SKM-1 (cell line): ENCODE measurements around the gene MORN5.

Experiments
- DNase-seq: peaks from one replicate; lab custom pipeline; 2025; ENCODE audit not compliant: unreplicated experiment; lab: John Stamatoyannopoulos, UW

Gene MORN5

GRCh38 chr9:122124528-122124927 lies 35.2 kb upstream of the MORN5 start:
- no peak for DNase-seq

- peak; percentile 58 for DNase-seq
Observed at GRCh38 chr9:122125158-122125508, 34.6 kb upstream of the MORN5 start.

DNA sequence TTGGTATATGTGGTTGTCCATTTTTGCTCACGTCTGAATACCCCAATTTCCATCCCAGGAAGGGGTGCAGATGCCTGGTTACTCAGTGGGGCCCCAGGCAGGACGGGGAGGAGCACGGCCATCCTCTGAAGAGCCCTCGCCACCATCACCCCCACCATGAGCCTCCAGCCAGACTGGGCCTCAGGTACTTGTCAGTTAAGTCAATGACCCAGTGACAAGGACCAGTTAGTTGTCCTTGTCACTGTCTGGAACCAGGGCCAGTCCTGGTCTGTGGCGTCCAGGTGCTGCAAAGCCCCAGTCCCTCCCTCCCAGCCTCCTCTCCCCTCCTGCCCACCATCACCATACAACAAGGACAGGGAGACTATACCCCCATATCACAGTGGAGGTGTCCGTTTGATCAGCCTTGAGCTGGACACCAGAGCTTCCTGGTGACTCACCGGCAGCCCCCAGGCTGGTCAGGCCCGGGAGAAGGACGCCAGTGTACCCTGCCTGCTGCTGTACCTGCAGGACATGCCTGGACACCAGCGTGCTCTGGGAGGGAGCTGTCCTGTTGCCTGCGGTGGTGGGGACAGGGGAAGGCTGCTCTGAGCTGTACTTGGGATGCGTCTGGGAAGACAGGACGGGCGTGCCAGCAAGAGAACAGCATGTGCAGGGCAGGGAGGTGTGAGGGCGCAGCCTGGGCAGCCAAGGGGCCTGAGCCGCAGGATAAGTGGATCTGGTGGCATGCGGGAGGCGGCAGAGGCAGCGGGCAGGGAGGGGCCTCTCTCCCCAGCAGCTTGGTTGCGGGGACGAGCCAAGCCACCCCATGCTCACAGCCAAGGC lies 34.0 kb upstream of the MORN5 start:
- no peak for DNase-seq

GRCh38 chr9:122126331-122127261 lies 33.1 kb upstream of the MORN5 start:
- no peak for DNase-seq

DNA sequence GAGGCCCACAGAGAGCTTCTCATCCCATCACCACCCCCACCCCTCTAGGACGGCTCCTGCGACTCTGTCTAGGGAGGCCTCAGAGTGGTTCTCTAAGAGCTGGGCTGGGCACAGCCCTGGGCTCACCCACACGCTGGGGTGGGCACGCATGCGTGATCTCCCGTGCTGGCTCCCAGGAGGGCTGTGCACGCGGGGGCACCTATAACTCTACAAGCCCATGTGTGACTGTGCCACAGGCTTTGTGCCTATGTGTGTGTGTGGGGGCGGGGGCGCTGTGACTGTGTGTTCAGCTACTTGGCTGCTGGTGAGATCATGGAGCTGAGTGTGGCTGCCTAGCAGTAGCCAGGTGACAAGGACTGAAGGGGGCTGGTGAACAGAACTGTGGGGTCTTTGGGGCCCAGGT lies 32.3 kb upstream of the MORN5 start:
- DNase-seq, result no peak

GRCh38 chr9:122128007-122128968 lies 31.4 kb upstream of the MORN5 start:
- no peak for DNase-seq

- DNase-seq, result no peak
Observed at GRCh38 chr9:122128969-122129343, 30.8 kb upstream of the MORN5 start.

DNA sequence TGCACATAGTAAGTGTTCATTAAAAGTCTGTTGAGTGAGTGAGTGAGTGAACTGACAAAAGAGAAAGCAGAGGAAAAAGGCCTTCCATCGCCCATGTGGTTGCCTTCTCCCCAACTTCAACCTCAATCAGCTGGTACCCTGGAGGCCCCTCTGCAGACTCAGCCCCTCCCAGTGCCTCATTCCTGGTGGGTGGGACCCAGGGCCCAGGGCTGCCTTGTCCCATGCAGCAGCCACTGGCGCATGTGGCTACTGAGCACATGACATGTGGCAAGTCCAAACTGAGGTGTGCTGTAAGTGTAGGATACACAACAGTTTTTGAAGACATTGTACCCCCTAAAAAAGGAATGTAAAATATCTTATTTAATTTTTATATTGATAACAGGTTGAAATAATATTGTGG lies 29.7 kb upstream of the MORN5 start:
- DNase-seq, result no peak

GRCh38 chr9:122130837-122131236 lies 28.9 kb upstream of the MORN5 start:
- no peak for DNase-seq

DNA sequence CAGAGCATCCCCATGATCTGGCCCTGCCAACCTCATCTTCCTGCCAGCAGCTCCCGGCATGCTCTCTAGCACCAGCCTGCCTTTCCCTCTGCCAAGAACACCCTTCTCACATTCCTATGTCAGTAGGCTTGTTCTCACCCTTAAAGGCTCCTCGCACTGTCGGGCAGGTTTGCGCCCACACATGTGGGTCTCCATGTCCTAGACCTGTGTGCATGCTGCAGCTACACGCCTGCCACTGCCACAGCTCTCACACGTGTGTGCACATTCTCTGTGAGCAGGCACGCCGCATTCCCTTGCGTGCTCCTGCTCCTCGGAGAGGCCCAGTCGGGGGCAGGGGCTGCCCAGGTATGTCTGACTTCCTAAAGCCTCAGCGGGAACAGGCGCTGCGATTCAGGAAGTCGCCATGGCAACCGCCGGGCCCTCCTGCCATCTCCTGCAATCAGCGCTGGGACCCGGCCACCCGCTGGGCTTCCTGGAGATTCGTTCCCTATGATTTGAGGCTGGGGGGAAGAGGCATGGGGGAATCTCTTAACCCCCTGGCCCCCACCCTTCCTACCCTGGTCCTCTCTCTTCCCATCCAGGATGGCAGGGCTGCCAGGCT lies 28.2 kb upstream of the MORN5 start:
- DNase-seq, result no peak

DNA sequence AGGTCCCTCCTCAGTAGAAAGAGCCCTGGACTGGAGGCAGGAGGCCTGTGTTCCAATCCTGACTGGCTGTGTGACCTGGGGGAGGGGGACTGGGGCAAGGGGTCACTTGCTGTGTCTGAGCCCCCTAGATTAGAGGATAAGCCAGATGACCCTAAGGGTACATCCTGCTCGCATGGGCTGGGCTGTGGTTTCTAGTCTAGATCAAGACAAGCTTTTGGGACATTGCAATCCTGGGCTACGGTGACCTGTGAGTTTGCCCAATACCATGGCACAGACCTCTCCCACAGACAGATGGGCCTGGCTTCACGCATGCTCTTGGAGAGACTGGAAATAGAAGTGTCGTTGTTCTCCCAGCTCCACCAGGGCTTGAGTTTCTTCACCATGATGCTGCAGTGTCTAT lies 27.2 kb upstream of the MORN5 start:
- DNase-seq, result no peak

GRCh38 chr9:122133263-122133983 lies 26.3 kb upstream of the MORN5 start:
- no peak for DNase-seq

- no peak for DNase-seq
Observed at GRCh38 chr9:122133984-122134535, 25.6 kb upstream of the MORN5 start.

DNA sequence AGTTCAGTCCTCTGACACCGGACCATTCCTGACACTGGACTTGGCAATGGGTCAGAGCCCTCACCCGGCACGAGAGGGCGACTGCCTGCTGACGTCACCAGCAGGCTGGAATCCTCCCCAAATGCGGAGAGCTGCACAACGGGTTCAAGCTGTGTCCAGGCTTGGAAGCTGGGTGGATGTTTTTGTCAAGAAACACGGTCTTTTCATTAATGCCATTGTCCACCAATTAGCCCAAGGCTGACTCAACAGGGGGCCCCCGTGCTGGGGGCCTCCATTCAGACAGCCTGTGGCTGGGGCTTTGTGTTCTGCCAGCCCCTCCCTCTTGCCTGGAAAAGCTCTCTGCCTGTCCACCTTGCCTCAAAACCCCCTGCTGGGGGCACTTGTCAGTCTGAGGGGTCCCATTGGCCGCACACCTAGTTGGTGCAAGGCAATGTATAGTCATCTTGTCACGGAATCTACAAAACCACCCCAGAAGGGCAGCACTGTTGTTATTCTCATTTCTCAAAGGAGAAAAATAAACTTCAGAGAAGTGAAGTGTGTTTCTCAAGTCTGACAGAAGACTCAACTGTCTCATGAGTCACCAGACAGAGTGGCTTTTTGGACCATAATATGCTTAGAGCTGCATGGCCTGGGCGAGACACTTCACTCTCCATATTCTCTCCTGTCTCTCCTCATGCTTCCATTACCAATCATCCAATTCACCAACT lies 24.7 kb upstream of the MORN5 start:
- no peak for DNase-seq

GRCh38 chr9:122135529-122135859 lies 24.2 kb upstream of the MORN5 start:
- DNase-seq, result no peak

DNA sequence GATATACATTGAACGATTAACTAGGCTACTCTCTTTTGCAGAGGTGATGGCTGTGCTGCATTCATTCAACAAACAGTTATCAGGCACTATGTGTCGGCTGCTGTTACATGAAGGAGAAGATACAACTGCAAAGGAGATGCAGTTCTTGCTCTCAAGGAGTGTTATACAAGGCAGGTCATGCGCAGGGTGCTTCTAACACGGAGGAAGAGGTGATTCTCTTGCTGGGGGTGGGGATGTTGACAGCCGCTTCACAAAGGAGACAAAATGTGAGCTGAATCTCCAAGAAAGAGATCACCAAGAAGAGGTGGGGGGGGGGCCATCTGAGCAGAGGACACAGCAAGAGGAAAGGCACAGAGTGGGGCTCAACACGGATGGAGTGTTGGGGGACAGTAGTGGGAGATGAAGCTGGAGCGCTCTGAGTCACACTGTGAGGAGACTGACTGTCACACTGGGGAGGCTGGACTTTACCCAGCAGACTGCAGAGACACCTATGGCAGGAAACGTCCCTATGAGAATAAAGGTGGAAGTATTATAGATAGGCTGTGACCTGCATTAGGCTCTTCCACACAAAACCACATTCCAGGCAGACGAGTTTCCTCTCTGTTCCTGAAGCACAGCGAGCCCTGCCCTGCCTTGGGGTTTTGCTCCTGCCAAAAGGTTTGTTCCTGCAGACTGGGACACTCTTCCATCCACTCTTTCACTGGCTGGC lies 21.0 kb upstream of the MORN5 start:
- no peak for DNase-seq

DNA sequence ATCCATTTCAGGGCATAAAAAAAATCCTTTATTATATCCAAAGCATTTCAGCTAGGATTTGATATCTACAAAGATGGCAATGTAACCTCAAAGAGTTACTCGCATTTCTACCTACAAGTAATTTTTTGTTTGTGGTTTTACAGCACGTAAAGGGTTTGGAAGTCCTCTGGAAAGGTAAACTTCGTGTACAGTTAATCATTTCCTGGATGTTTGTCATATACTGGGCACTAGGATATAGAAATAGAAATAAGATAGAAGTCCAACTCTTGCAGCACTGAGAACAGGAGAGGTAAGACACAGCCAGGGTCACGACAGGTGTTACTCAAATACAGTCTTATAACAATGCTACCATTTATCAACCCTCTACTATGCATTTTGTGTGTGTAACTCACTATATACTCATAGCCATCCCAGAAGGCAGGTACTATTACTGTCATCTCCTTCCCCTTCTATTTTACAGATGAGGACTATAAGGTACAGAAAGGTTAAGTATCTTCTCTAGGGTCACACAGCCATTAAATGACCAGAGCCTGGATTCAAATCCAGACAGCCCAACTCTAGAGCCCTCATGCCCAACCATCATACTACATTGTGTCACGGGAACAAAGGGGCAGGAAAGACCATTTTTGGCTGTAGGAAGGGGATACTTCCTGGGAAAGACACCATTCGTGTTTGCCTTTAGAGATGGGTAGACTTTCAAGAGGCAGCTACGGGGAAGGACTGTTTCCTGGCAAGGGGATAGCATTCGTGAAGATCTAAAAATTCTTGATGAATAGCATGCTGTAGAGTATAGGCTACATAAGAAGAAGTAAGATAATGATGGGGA lies 19.1 kb upstream of the MORN5 start:
- no peak for DNase-seq

- no peak for DNase-seq
Observed at GRCh38 chr9:122141671-122142070, 18.0 kb upstream of the MORN5 start.
